ENCODE data around the gene CACNA2D1.
A peak's percentile ranks its signal among the peaks of the same experiment; 100 is the strongest.

GRCh38 chr7:82443547-82444219 is at the start of gene CACNA2D1:
- TF ChIP-seq CTCF (IDR thresholded peaks at IDR 0.05) (no peak), POLR2A (IDR thresholded peaks at IDR 0.05) (peak in 1 of 4 donors; percentile 23)
